Measurements from ENCODE around the gene IL1R2. TPM values are rescaled to one million over a fixed set of nuclear protein-coding genes. Genes with fewer than 3 reads are reported as not detected.

The IL1R2 gene
- total RNA-seq, 1 donor from 2014 or later, result 0.96 TPM

GRCh38 chr2:102074152-102074783 is 82.5 kb downstream of the IL1R2 start:
- no peaks in the 10 kb centered on the region for H3K27me3 ChIP-seq (ENCODE audit: low read depth)
- TF ChIP-seq, protein P1, sequence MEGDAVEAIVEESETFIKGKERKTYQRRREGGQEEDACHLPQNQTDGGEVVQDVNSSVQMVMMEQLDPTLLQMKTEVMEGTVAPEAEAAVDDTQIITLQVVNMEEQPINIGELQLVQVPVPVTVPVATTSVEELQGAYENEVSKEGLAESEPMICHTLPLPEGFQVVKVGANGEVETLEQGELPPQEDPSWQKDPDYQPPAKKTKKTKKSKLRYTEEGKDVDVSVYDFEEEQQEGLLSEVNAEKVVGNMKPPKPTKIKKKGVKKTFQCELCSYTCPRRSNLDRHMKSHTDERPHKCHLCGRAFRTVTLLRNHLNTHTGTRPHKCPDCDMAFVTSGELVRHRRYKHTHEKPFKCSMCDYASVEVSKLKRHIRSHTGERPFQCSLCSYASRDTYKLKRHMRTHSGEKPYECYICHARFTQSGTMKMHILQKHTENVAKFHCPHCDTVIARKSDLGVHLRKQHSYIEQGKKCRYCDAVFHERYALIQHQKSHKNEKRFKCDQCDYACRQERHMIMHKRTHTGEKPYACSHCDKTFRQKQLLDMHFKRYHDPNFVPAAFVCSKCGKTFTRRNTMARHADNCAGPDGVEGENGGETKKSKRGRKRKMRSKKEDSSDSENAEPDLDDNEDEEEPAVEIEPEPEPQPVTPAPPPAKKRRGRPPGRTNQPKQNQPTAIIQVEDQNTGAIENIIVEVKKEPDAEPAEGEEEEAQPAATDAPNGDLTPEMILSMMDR (IDR thresholded peaks at IDR 0.05; ENCODE audit: borderline replicate concordance), result no peak
- DNase-seq, result no peak
- no peaks in the 10 kb centered on the region for H3K9me3 ChIP-seq (replicated peaks)
- no peaks in the 10 kb centered on the region for H3K36me3 ChIP-seq
- H3K4me1 ChIP-seq, result peaks cover 21% of the 10 kb centered on the region
- no peak overlapping the region for H3K4me3 ChIP-seq
- no peak overlapping the region for H3K27ac ChIP-seq (replicated peaks)
- intact Hi-C loops (cut with micrococcal nuclease), result no loop called here

GRCh38 chr2:102075479-102075878 is 83.7 kb downstream of the IL1R2 start:
- peaks cover 9% of the 10 kb centered on the region for H3K4me1 ChIP-seq
- no peak overlapping the region for H3K27ac ChIP-seq (replicated peaks)
- no peaks in the 10 kb centered on the region for H3K36me3 ChIP-seq
- no peak overlapping the region for H3K4me3 ChIP-seq
- H3K9me3 ChIP-seq (replicated peaks), result no peaks in the 10 kb centered on the region
- TF ChIP-seq, protein P1 (IDR thresholded peaks at IDR 0.05; ENCODE audit: borderline replicate concordance), result no peak
- intact Hi-C loops (cut with micrococcal nuclease), result no loop called here
- no peaks in the 10 kb centered on the region for H3K27me3 ChIP-seq (ENCODE audit: low read depth)
- DNase-seq, result no peak

GRCh38 chr2:102076512-102076911 is 84.8 kb downstream of the IL1R2 start:
- intact Hi-C loops (cut with micrococcal nuclease), result no loop called here
- no peak for DNase-seq
- H3K4me3 ChIP-seq, result no peak overlapping the region
- no peaks in the 10 kb centered on the region for H3K36me3 ChIP-seq
- TF ChIP-seq, protein P1 (IDR thresholded peaks at IDR 0.05; ENCODE audit: borderline replicate concordance), result no peak
- H3K27me3 ChIP-seq (ENCODE audit: low read depth), result no peaks in the 10 kb centered on the region
- no peak overlapping the region for H3K27ac ChIP-seq (replicated peaks)
- H3K4me1 ChIP-seq, result no peaks in the 10 kb centered on the region
- H3K9me3 ChIP-seq (replicated peaks), result no peaks in the 10 kb centered on the region

Other genes starting within 250 kb of the IL1R2 start
- gene IL1R1, start 150.8 kb downstream of the IL1R2 start, total RNA-seq, result 22.6 TPM
- 0.30 TPM for gene IL1RL2, start 195.1 kb downstream of the IL1R2 start, total RNA-seq